Measurements from ENCODE around the gene PPP2R5E.

PPP2R5E gene

DNA sequence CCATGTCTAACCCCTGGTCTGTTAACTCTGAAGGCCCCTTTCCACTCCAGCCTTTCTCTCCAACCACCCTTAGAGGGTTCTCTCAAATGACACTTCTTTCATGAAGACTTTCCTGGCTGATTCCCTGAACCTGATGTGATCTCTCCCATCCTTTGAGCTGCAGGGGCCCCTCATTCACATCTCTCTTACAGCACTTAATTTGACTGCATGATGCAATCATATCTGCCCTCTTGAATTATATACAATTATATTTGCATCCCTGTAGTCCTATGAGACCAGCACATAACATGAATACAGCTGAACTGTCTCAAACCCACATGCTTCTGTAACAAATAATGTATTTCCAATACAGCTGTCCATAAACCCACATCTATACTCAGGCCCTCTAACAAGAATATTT is 56.4 kb downstream of the PPP2R5E start:
- no peak for ATAC-seq
- TF ChIP-seq, protein P1, sequence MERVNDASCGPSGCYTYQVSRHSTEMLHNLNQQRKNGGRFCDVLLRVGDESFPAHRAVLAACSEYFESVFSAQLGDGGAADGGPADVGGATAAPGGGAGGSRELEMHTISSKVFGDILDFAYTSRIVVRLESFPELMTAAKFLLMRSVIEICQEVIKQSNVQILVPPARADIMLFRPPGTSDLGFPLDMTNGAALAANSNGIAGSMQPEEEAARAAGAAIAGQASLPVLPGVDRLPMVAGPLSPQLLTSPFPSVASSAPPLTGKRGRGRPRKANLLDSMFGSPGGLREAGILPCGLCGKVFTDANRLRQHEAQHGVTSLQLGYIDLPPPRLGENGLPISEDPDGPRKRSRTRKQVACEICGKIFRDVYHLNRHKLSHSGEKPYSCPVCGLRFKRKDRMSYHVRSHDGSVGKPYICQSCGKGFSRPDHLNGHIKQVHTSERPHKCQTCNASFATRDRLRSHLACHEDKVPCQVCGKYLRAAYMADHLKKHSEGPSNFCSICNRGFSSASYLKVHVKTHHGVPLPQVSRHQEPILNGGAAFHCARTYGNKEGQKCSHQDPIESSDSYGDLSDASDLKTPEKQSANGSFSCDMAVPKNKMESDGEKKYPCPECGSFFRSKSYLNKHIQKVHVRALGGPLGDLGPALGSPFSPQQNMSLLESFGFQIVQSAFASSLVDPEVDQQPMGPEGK (CRISPR knock-in tag; IDR thresholded peaks at IDR 0.05; ENCODE audit: borderline replicate concordance): no peak
- TF ChIP-seq ZFP3 (CRISPR knock-in tag; IDR thresholded peaks at IDR 0.05): no peak
- no peak for TF ChIP-seq OSR1 (CRISPR knock-in tag; IDR thresholded peaks at IDR 0.05)
- TF ChIP-seq, protein P2, sequence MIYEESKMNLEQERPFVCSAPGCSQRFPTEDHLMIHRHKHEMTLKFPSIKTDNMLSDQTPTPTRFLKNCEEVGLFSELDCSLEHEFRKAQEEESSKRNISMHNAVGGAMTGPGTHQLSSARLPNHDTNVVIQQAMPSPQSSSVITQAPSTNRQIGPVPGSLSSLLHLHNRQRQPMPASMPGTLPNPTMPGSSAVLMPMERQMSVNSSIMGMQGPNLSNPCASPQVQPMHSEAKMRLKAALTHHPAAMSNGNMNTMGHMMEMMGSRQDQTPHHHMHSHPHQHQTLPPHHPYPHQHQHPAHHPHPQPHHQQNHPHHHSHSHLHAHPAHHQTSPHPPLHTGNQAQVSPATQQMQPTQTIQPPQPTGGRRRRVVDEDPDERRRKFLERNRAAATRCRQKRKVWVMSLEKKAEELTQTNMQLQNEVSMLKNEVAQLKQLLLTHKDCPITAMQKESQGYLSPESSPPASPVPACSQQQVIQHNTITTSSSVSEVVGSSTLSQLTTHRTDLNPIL (CRISPR knock-in tag; IDR thresholded peaks at IDR 0.05; ENCODE audit: low read depth): no peak
- TF ChIP-seq BACH2 (CRISPR knock-in tag; IDR thresholded peaks at IDR 0.05; ENCODE audit: borderline replicate concordance): no peak
- no peak for TF ChIP-seq GLIS3 (CRISPR knock-in tag; IDR thresholded peaks at IDR 0.05)
- TF ChIP-seq, protein P3, sequence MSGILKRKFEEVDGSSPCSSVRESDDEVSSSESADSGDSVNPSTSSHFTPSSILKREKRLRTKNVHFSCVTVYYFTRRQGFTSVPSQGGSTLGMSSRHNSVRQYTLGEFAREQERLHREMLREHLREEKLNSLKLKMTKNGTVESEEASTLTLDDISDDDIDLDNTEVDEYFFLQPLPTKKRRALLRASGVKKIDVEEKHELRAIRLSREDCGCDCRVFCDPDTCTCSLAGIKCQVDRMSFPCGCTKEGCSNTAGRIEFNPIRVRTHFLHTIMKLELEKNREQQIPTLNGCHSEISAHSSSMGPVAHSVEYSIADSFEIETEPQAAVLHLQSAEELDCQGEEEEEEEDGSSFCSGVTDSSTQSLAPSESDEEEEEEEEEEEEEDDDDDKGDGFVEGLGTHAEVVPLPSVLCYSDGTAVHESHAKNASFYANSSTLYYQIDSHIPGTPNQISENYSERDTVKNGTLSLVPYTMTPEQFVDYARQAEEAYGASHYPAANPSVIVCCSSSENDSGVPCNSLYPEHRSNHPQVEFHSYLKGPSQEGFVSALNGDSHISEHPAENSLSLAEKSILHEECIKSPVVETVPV (CRISPR knock-in tag; IDR thresholded peaks at IDR 0.05): no peak
- TF ChIP-seq, protein P4, sequence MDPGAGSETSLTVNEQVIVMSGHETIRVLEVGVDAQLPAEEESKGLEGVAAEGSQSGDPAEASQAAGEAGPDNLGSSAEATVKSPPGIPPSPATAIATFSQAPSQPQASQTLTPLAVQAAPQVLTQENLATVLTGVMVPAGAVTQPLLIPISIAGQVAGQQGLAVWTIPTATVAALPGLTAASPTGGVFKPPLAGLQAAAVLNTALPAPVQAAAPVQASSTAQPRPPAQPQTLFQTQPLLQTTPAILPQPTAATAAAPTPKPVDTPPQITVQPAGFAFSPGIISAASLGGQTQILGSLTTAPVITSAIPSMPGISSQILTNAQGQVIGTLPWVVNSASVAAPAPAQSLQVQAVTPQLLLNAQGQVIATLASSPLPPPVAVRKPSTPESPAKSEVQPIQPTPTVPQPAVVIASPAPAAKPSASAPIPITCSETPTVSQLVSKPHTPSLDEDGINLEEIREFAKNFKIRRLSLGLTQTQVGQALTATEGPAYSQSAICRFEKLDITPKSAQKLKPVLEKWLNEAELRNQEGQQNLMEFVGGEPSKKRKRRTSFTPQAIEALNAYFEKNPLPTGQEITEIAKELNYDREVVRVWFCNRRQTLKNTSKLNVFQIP (CRISPR knock-in tag; IDR thresholded peaks at IDR 0.05; ENCODE audit: borderline replicate concordance, low read depth): no peak
- no peak for TF ChIP-seq ARNTL (CRISPR knock-in tag; IDR thresholded peaks at IDR 0.05; ENCODE audit: borderline replicate concordance, low read depth)
- no peak for TF ChIP-seq RARB (CRISPR knock-in tag; IDR thresholded peaks at IDR 0.05)
- no peak for TF ChIP-seq ZNF8 (CRISPR knock-in tag; IDR thresholded peaks at IDR 0.05)
- TF ChIP-seq, protein P5, sequence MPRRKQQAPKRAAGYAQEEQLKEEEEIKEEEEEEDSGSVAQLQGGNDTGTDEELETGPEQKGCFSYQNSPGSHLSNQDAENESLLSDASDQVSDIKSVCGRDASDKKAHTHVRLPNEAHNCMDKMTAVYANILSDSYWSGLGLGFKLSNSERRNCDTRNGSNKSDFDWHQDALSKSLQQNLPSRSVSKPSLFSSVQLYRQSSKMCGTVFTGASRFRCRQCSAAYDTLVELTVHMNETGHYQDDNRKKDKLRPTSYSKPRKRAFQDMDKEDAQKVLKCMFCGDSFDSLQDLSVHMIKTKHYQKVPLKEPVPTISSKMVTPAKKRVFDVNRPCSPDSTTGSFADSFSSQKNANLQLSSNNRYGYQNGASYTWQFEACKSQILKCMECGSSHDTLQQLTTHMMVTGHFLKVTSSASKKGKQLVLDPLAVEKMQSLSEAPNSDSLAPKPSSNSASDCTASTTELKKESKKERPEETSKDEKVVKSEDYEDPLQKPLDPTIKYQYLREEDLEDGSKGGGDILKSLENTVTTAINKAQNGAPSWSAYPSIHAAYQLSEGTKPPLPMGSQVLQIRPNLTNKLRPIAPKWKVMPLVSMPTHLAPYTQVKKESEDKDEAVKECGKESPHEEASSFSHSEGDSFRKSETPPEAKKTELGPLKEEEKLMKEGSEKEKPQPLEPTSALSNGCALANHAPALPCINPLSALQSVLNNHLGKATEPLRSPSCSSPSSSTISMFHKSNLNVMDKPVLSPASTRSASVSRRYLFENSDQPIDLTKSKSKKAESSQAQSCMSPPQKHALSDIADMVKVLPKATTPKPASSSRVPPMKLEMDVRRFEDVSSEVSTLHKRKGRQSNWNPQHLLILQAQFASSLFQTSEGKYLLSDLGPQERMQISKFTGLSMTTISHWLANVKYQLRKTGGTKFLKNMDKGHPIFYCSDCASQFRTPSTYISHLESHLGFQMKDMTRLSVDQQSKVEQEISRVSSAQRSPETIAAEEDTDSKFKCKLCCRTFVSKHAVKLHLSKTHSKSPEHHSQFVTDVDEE (CRISPR knock-in tag; IDR thresholded peaks at IDR 0.05): no peak
- TF ChIP-seq ZNF70 (CRISPR knock-in tag; IDR thresholded peaks at IDR 0.05): no peak

DNA sequence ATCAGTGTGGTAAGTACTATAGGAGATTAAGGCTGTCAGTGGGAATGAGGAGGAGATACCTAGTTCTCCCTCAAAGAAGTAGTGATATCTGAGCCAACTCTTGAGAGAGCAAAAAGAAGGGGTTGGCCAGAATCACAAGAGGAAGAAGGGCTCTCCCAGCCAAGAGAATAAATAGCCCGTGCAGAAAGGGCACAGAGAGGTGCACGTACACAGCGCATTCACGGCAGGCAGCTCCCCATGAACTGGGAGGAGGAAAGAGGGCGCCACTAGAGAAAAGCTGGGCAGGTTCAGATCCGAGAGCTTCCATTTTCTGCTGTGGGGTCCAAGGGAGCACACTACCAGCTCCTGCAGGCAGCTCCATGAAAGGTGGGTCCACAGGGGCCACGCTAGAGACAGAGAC is 59.9 kb downstream of the PPP2R5E start:
- TF ChIP-seq ARNTL (CRISPR knock-in tag; IDR thresholded peaks at IDR 0.05; ENCODE audit: borderline replicate concordance, low read depth): no peak
- TF ChIP-seq ZFP30 (CRISPR knock-in tag; IDR thresholded peaks at IDR 0.05): no peak
- TF ChIP-seq, protein P1 (CRISPR knock-in tag; IDR thresholded peaks at IDR 0.05; ENCODE audit: borderline replicate concordance): no peak
- no peak for TF ChIP-seq ZNF70 (CRISPR knock-in tag; IDR thresholded peaks at IDR 0.05)
- TF ChIP-seq, protein P3 (CRISPR knock-in tag; IDR thresholded peaks at IDR 0.05): no peak
- TF ChIP-seq ZNF565 (CRISPR knock-in tag; conservative IDR thresholded peaks at IDR 0.05; ENCODE audit: low read depth): no peak
- no peak for TF ChIP-seq ESRRG (CRISPR knock-in tag; IDR thresholded peaks at IDR 0.05)
- no peak for TF ChIP-seq ZC3H10 (CRISPR knock-in tag; IDR thresholded peaks at IDR 0.05)
- no peak for TF ChIP-seq CSDC2 (CRISPR knock-in tag; IDR thresholded peaks at IDR 0.05)
- TF ChIP-seq, protein P2 (CRISPR knock-in tag; IDR thresholded peaks at IDR 0.05; ENCODE audit: low read depth): no peak
- no peak for TF ChIP-seq GLIS3 (CRISPR knock-in tag; IDR thresholded peaks at IDR 0.05)
- no peak for TF ChIP-seq TOX (CRISPR knock-in tag; IDR thresholded peaks at IDR 0.05; ENCODE audit: borderline replicate concordance)
- no peak for TF ChIP-seq OSR1 (CRISPR knock-in tag; IDR thresholded peaks at IDR 0.05)
- TF ChIP-seq RARB (CRISPR knock-in tag; IDR thresholded peaks at IDR 0.05): no peak
- TF ChIP-seq, protein P5 (CRISPR knock-in tag; IDR thresholded peaks at IDR 0.05): no peak
- ATAC-seq: no peak
